HG02623 (cell line): ENCODE results near the gene PIF1.

Experiments
- ATAC-seq: cut with Tn5 transposase; IDR thresholded peaks from one replicate; pipeline ENCODE4 v1.9.1; 2021; ENCODE audit warnings: moderate library complexity; ENCODE audit not compliant: unreplicated experiment

Gene PIF1

DNA sequence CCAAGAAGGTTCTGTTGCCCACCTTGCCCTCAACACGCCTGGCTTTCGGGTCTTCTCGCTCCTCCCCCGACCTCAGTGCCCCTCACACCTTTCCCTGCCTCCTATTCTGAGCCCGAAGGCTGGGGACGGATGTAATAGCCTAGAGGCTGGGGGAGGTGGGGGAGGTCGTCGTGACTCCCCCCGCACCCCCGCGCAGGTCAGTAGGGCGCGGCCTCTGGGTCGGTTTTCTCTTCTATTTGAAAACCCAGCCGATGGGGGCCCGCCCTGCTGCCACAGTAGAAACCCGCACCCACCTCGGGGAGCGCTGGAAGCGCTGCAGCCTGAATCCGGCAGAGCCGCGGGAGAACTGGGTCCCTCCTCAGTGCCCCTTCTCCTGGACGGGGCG, 49.1 kb downstream of the PIF1 start:
- no peak for ATAC-seq

DNA sequence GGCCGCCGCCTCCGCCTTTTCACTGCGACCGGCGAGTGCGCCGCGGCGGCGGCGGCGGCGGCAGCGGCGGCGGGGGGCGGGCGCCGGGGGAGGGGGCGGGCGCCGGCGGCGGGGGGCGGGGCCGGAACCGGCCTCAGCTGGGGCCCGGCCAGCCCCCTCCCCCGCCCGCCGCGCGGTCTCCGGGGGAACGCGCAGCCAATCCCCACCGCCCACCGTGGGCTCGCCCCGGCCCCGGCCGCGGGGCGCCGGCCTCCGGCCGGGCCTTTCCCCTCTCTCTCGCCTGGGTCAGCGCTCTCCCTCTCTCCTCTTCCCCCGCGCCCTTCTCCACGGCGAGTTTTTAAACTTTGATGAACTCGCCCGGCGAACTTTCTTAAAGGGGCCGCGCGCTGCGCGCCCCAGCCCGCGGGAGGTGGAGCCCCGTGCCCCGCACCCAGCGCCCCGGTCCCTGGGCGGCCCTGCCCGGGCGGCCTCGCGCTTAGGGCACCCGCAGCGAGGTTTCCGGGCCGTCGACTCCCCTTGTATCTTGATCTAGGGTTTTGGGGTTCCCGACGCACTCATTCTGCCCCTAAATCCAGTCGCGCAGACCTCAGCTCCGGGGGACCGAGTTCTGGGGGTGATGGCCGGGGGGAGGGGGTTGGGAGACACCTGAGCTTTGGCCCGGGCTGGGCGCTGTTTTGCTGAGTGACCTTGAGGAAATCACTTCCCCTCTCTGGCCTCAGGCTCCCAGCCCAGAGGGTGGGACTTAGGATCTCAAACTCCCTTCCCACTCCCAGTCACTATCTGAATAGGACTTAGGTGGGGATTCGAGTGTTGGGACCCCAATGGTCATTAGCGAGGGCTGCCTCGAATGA, 49.7 kb downstream of the PIF1 start, which contains the start of gene RBPMS2:
TSS of gene RBPMS2 (minus strand) at position 39 of the 851 bp plus-strand sequence. CDS start 270 bp downstream, outside the sequence.
- no peak for ATAC-seq

DNA sequence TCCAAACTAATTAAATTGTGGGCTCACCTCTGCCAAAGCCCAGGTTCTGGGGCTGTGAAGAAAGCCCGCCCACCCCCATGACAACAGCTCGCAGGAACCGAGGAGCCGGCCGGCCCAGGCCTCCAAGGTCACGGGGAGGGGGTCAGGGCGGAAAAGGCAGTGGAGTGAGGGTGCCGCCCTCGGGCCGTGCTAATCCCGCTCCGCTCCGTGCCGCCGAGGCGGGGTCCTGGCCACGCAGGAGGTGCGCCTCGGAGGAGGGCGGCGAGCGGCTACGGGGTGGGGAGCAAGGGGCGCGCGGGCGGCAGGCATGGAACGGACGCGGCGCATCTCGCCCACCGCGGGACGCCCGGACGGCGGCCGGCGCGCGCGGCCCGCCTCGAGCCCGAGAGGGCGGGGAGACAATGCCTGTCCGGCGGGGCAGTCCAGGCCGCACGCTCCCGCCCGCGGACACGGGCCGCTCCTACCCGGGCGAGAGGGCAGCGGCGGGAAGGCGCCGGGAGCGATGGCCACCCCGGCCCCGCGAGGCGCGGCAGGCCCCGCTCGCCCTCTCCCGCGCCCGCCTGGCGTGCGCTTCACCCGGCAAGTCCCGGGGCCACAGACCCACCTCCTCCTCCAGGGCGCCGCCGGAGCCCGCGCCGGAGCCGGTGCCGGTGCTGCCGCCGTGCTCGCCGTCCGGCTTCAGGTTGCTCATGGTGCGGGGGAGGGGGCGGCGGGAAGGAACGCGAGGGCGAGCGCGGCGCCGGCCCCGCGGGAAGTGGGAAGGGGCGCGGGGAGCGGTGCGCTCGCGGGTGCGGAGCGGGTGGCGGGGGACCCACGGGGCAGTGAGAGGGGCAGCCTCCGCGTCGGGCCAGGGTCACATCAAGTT, 50.6 kb downstream of the PIF1 start:
- no peak for ATAC-seq

DNA sequence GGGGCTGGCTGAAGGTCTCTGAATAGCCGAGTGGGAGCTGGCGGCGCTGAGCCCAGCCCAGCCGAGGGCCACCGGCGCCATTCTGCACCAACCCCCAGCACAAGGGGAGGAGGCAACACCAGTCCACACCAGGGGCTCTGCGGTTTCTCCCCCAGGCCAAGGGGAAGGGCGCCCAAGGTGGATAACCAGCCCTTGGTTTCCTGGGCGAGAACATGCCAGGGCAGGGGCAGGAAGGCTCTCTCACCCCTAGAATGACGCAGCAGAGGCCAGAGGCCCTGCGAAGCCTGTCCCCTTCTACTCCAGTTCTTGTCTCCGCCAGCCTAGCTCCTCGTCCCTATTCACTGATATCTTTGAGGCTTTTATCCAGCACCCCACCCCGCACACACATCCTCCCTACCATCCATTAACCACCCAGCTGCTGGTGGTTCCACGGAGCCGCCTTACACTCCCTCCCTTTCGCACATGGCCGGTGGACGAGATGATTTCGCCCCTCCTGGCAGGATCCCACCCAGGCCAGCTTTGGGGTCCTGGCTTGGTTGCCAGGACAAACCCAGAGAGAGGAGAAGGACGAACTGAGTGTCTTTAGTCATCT, 51.3 kb downstream of the PIF1 start:
- ATAC-seq, result no peak

DNA sequence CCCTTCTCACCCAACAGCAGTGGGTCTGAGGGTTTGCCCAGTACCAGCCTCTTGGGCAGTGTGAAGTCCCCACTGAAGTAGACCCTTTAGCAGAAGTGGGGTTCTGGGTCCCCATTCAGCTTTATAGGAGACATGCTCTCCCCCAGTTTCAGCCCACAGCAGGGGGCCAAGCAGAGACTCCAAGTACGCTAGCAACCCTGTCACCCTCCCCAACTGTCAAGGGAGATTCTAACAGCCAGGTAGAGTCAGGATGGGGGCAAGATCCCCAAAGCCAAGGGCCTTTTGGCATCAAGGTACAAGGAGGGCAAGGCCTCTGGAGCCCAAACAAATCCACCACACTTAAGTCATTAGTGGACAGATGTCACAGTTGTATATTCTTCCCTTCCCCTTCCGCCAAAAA, 51.8 kb downstream of the PIF1 start:
- ATAC-seq, result no peak

DNA sequence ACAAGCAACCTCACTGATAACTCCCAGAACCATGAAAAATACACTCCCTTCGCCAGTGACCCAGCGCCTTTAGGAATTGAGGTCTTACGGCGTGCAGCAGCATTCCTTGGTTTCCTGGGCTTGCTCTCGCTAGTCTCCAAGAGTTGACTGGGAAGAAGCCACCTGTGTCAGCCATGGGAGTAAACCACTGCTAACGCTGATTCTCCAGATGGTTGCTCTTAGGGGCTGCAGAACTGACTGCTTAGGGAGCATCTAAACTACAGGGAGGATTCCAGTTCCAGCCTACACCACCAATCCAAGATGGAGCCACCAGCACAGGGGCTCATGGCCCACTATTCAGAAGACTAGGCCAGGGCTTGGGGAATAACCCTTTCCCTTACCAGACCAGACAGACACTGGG, 52.5 kb downstream of the PIF1 start:
- ATAC-seq, result no peak

DNA sequence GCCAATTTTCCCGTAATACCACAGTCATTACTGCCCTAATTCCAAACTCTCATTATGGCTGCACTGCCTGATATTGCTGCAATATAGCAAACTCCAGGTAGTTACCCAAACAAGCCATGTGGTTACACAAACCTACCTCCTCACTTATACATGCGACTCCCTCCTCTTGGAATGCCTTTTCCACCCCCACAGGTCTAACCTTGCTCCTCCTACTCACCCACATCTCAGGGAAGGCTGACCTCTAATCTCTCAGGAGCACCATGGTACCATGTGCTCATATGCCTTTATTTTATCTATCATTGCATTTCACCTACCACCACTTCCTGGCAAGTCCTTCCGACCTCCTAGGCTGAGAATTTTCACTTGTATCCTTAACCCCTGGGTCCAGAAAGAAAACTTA, 53.0 kb downstream of the PIF1 start:
- ATAC-seq, result no peak

DNA sequence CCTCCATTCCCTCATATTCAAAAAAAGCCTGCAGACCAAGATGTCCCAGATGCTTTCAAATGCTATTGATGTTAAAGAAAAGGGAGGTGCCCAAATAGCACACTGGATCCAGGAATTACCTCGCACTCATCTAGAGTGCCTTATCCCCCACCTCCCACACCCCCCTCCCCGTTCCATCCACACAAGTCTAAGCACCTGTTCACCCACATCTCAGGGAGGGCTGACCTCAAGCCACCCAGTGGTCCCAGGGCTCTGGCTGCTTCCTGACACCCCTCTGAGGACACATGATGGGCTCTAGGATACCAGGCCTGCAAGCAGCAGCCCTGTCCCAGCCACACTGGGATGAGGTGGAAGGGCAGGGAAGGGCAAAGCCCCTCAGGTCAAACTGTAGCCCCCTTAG, 54.8 kb downstream of the PIF1 start:
- ATAC-seq, result no peak

DNA sequence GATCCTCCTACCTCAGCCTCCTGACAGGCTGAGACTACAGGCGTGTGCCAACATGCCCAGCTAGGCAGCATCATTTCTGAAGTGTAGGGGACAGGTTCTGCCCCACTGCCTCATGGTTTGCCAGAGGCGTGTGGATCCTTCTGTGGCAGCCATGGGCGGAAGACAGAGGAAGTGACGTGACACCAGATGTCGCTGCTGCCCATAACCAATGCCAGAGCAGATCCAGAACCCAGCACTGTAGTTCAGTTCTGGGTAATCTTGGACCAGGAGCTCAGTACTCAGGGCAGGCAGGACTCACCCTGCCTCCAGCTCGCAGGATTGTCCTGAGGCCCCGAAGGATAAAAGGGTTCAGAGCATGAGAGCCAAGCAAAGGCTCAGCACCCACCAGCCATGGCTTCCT, 58.2 kb downstream of the PIF1 start:
- ATAC-seq, result no peak

DNA sequence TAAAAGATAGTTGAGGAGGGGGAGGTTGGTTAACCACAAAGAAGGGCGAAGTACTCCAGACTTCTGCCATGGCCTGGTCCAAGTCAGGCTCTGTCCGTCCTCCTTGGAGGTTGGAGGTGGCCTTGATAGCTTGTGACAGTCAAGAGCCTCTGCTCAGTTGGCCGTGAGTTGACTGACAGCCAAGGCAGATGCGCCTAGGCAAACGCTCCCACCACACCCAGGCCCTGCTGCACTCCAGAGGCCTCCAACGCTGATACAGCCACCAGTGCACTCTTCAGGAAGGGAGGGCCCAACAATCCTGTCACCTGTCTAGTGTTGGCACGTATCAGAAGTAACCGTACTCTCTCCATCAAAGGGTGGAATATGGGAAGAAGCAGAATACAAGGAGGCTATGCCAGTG, 59.4 kb downstream of the PIF1 start:
- no peak for ATAC-seq
